ENCODE data around the gene ALDH3A2.

GRCh38 chr17:19652595-19652994, 4.0 kb downstream of the ALDH3A2 start:
- TF ChIP-seq CTCF (conservative IDR thresholded peaks at IDR 0.05 in 1 of 2, IDR thresholded peaks at IDR 0.05 in 1 of 2; ENCODE audit: extremely low read depth in 1 of 2, insufficient read depth in 1 of 2, low read depth in 1 of 2, low read length in 2 of 2) = no peak
- no peak for TF ChIP-seq EZH2 (IDR thresholded peaks at IDR 0.05; ENCODE audit: borderline replicate concordance, low read length)
